GM12891 (cell line): ENCODE measurements around the gene CXXC5.

Source experiments
- POLR2A ChIP-seq: IDR thresholded peaks from 2 replicates; pipeline ENCODE4 v1.6.1; 2011; ENCODE audit warnings: low read depth, low read length, control low read depth
- POLR2AphosphoS5 ChIP-seq: IDR thresholded peaks from 2 replicates; pipeline ENCODE4 v1.6.1; 2011; ENCODE audit warnings: low read depth, low read length, control low read depth

DNA sequence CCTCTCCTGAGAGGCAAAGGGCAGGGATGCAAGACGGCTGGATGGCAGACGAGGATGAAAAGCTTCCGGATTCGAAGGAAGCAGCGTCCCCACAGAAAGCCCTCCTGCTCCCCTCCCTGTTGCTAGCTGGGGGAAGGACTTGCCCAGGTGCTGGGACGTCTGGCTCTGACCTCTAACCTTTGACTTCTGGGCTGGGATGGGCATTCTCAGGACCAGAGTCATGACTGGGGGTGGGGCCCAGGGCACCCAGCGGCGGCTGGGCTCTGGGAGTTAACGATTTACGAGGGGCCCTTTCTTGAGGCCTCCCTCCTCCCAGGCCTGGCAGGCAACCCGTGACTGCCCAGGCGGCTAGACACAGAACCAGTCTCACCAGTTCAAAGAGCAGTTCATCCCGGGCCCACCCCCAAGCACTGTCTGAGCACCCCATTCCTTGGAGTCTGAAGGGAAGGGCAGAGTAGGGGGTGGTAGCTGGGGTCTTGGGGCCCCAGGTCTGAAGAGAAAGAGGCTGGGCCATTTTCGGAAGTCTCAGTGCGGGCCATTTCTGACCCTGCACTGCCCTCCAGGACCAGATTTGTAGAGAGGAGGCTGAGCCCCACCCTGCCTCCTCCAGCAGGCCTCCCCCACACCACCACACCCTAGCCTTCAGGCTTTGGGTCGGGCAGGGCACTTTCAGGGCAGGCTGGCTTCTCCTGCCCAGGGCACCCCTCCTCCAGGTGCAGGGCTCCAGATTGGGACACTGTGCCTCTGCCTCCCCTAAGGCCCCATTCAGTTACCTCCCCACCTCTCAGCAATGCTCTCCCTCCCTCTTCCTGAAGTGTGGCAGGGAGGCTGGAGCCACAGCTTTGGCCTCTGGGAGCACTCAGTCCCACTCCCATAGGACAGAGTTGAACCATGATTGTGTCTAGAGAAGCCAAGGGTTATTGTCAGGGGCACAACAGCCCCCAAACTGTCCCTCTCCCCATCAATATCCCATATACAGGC lies 5.0 kb upstream of the CXXC5 start:
- TF ChIP-seq POLR2A (no peak), POLR2AphosphoS5 (no peak)
